Heart right ventricle (tissue), 16 donors: Measurements from ENCODE around the gene PIGW. TPM values are rescaled to one million over a fixed set of nuclear protein-coding genes. Genes with fewer than 3 reads are reported as not detected.

Source experiments
- ATAC-seq, 8 donors: fragments of 200-7000 bp; cut with Tn5 transposase; one replicate each; pipeline ENCODE4 v1.9.1; 2020; ENCODE audit warnings: mild to moderate bottlenecking in 8 of 8, moderate library complexity in 8 of 8, moderate number of reproducible peaks in 1 of 8
- DNase-seq, 2 donors: peaks; one replicate each; pipeline ENCODE4 v3.0.0-alpha.2; 2020
- H3K27ac ChIP-seq, 10 donors: fragments of 200-600 bp; sonication (generic) in 2 of 10; one replicate each; pipeline versions ENCODE4 v1.5.0 to v1.8.0; 2020 to 2022; ENCODE audit warnings: mild to moderate bottlenecking in 3 of 10
- H3K27me3 ChIP-seq, 7 donors: fragments of 200-600 bp; one replicate each; pipeline ENCODE4 v1.8.0; 2021 to 2022; ENCODE audit warnings: mild to moderate bottlenecking in 2 of 7
- H3K36me3 ChIP-seq, 9 donors: fragments of 200-600 bp; sonication (generic) in 1 of 9; one replicate each; pipeline versions ENCODE4 v1.5.0 to v1.8.0; 2020 to 2022; ENCODE audit warnings: mild to moderate bottlenecking in 2 of 9
- H3K4me1 ChIP-seq, 9 donors: fragments of 200-600 bp; sonication (generic) in 1 of 9; one replicate each; pipeline versions ENCODE4 v1.5.0 to v1.8.0; 2020 to 2022; ENCODE audit warnings: mild to moderate bottlenecking in 4 of 9
- H3K4me3 ChIP-seq, 10 donors: fragments of 200-600 bp; sonication (generic) in 2 of 10; one replicate each; pipeline versions ENCODE4 v1.5.0 to v1.8.0; 2020 to 2022; ENCODE audit warnings: mild to moderate bottlenecking in 7 of 10, moderate library complexity in 2 of 10
- H3K9me3 ChIP-seq, 11 donors: fragments of 200-600 bp in 10 of 11; sonication (generic) in 2 of 11; one replicate each; pipeline versions ENCODE4 v1.5.0 to v1.8.0; 2013 to 2022; ENCODE audit warnings: mild to moderate bottlenecking in 2 of 11, control low read depth in 1 of 11, moderate library complexity in 1 of 11
- CTCF ChIP-seq, 9 donors: fragments of 200-600 bp; sonication (generic) in 2 of 9; IDR thresholded peaks; one replicate each; pipeline versions ENCODE4 v1.5.0 to v1.8.0; 2021 to 2022; ENCODE audit warnings: antibody characterized with exemption in 9 of 9, mild to moderate bottlenecking in 5 of 9, moderate library complexity in 1 of 9
- WGBS, 2 donors: extraction: QIAGEN DNeasy Blood & Tissue Kit; methylation state at CpG; one replicate each; pipeline ENCODE4 v1.1.7; 2013; ENCODE audit warnings: inconsistent platforms in 1 of 2; 5-methylcytosine and 5-hydroxymethylcytosine counted together
- intact Hi-C, 10 donors: fragments of 100-400 bp; cut with DNase I; formaldehyde crosslinking; loops; one replicate each; pipeline versions ENCODE4 v1.11.1 to v1.14.2; 2022
- polyA plus RNA-seq, 2 donors: library from polyadenylated mRNA; stranded (reverse); fragments of 200-250 nt; gene quantifications; one replicate each; pipeline ENCODE4 v1.2.3, GENCODE V29; 2013
- total RNA-seq, 10 donors: library from RNA; stranded (reverse); fragmentation: NEBNext Ultra II Directional in 3 of 10; extraction: Animal tissue kit (Norgen Biotek cat#: 25700) in 3 of 10; gene quantifications; one replicate each; pipeline versions ENCODE4 v1.2.1 to v1.2.4, GENCODE V29; 2021 to 2023
- donor health status: Arrhythmogenic right ventricular cardiomyopathy.
- donor health status: ischemic (EF 13 %, LVEDD 7.1; RV severe dilation, severe dysfunction).
- donor health status: healthy with polysubstance abuse.
- donor health status: DM: no; HTN: yes; CAD: no.
- donor health status: DM: no; HTN: no; CAD: no.
- donor health status: ischemic (EF 25% LVEDD 6.9; RV normal size, moderate dysfunction).
- donor health status: ischemic (EF 25% LVEDD 5.7; RV mildly dilated, moderate dysfunction).
- donor health status: healthy.
- donor health status: DM: yes; HTN: yes; CAD: no.
- donor health status: Ischemic cardiomyopathy.
- donor health status: ischemic (EF 35%, LVEDD 5.7; RV mildly dilated, moderate dysfunction).
- donor health status: nonischemic (EF 11% LVEDD 7.7; RV severe dilation, severe dysfunction).
- donor health status: DM: yes; HTN: yes; CAD: no.
- donor health status: PGD.
- donor health status: ischemic (EF 29% LVEDD 5.4; RV normal size, mild dysfunction).
- donor health status: nonischemic (EF 23%, LVEDD 6.1; RV moderate dilation, normal function).

The PIGW gene
- total and polyA plus RNA-seq, 12 donors, result 2.5 to 10.2 (median 6.2) TPM

GRCh38 chr17:36501351-36501750, 33.4 kb upstream of the PIGW start:
- intact Hi-C loops, result no loop called here
- no peak overlapping the region for H3K27ac ChIP-seq
- ATAC-seq (no peak), DNase-seq (no peak)
- H3K9me3 ChIP-seq, result no peaks in the 10 kb centered on the region
- no peak for TF ChIP-seq CTCF (IDR thresholded peaks at IDR 0.05)
- H3K36me3 ChIP-seq, result peaks cover 0 to 98% (median 16%) of the 10 kb centered on the region in 9 donors
- H3K4me3 ChIP-seq, result no peak overlapping the region
- WGBS, 2 donors, result 93 to 99% methylated on average over 3 of the region's 3 CpGs
- no peaks in the 10 kb centered on the region for H3K27me3 ChIP-seq
- H3K4me1 ChIP-seq, result peaks cover 0 to 26% (median 6%) of the 10 kb centered on the region in 9 donors

- H3K27ac ChIP-seq, result no peak overlapping the region
- no peaks in the 10 kb centered on the region for H3K27me3 ChIP-seq
- ATAC-seq (no peak), DNase-seq (no peak)
- peaks cover 0 to 98% (median 16%) of the 10 kb centered on the region in 9 donors for H3K36me3 ChIP-seq
- intact Hi-C loops, result no loop called here
- peaks cover 0 to 26% (median 6%) of the 10 kb centered on the region in 9 donors for H3K4me1 ChIP-seq
- WGBS, 2 donors, result 85 to 91% methylated on average over 6 of the region's 6 CpGs
- no peak for TF ChIP-seq CTCF (IDR thresholded peaks at IDR 0.05)
- no peak overlapping the region for H3K4me3 ChIP-seq
- no peaks in the 10 kb centered on the region for H3K9me3 ChIP-seq
Observed at GRCh38 chr17:36501963-36502362, 32.8 kb upstream of the PIGW start.

GRCh38 chr17:36503456-36504155, 31.2 kb upstream of the PIGW start:
- Histone ChIP-seq H3K36me3 (peaks cover 0 to 97% (median 5%) of the 10 kb centered on the region in 9 donors), H3K4me3 (no peak overlapping the region), H3K4me1 (peaks cover 0 to 26% (median 6%) of the 10 kb centered on the region in 9 donors), H3K27ac (peak overlapping the region in 2 of 10 donors; percentile 19 to 21), H3K27me3 (no peaks in the 10 kb centered on the region), H3K9me3 (no peaks in the 10 kb centered on the region)
- ATAC-seq, result peak; percentile 27 to 91 (median 75)
- 59 to 61% methylated on average over 7 of the region's 7 CpGs for WGBS, 2 donors
- DNase-seq, result peak in 1 of 2 donors; percentile 49
- no peak for TF ChIP-seq CTCF (IDR thresholded peaks at IDR 0.05)
- intact Hi-C loops, result no loop called here

- no peak for TF ChIP-seq CTCF (IDR thresholded peaks at IDR 0.05)
- no peak overlapping the region for H3K27ac ChIP-seq
- H3K9me3 ChIP-seq, result no peaks in the 10 kb centered on the region
- DNase-seq, result no peak
- H3K27me3 ChIP-seq, result no peaks in the 10 kb centered on the region
- peak in 1 of 8 donors; percentile 38 for ATAC-seq
- peaks cover 0 to 22% (median 6%) of the 10 kb centered on the region in 9 donors for H3K4me1 ChIP-seq
- intact Hi-C loops, result no loop called here
- H3K36me3 ChIP-seq, result peaks cover 0 to 97% (median 5%) of the 10 kb centered on the region in 9 donors
- H3K4me3 ChIP-seq, result no peak overlapping the region
- WGBS, 2 donors, result 86 to 92% methylated on average over 5 of the region's 5 CpGs
Observed at GRCh38 chr17:36504156-36504545, 30.6 kb upstream of the PIGW start.
